Hepatocyte (in vitro differentiated cells): ENCODE results near the gene XPR1. TPM values are rescaled to one million over a fixed set of nuclear protein-coding genes. Genes with fewer than 3 reads are reported as not detected.

Experiments
- DNase-seq: peaks from one replicate; pipeline ENCODE4 v3.0.0-alpha.2; 2016; ENCODE audit warnings: low spot score
- H2AFZ ChIP-seq: fragments of 200-600 bp; sonication (generic); 2 replicates; pipeline ENCODE4 v1.6.0; 2016; ENCODE audit warnings: antibody characterized with exemption, mild to moderate bottlenecking
- H3K27ac ChIP-seq: fragments of 200-600 bp; sonication (generic); 2 replicates; pipeline ENCODE4 v1.5.1; 2016; ENCODE audit warnings: mild to moderate bottlenecking
- H3K27me3 ChIP-seq: fragments of 200-600 bp; sonication (generic); 2 replicates; pipeline ENCODE4 v1.6.1; 2016
- H3K36me3 ChIP-seq: fragments of 200-600 bp; sonication (generic); replicated peaks from 2 replicates; pipeline ENCODE4 v1.5.1; 2016; ENCODE audit warnings: low read depth; ENCODE audit not compliant: insufficient read depth
- H3K4me1 ChIP-seq: fragments of 200-600 bp; sonication (generic); 2 replicates; pipeline ENCODE4 v1.5.1; 2016; ENCODE audit warnings: mild to moderate bottlenecking, moderate library complexity; ENCODE audit not compliant: insufficient read depth
- H3K4me2 ChIP-seq: fragments of 200-600 bp; sonication (generic); 2 replicates; pipeline ENCODE4 v1.6.0; 2016
- H3K4me3 ChIP-seq: fragments of 200-600 bp; sonication (generic); 2 replicates; pipeline ENCODE4 v1.5.1; 2016; ENCODE audit warnings: mild to moderate bottlenecking
- H3K79me2 ChIP-seq: fragments of 200-600 bp; sonication (generic); 2 replicates; pipeline ENCODE4 v1.6.0; 2017; ENCODE audit warnings: mild to moderate bottlenecking
- H3K9me2 ChIP-seq: fragments of 200-600 bp; sonication (generic); replicated peaks from 2 replicates; pipeline ENCODE4 v1.6.0; 2017; ENCODE audit warnings: mild to moderate bottlenecking; ENCODE audit not compliant: insufficient read depth
- H3K9me3 ChIP-seq: fragments of 200-600 bp; sonication (generic); 2 replicates; pipeline ENCODE4 v1.5.1; 2016; ENCODE audit warnings: low read depth, mild to moderate bottlenecking
- H4K20me1 ChIP-seq: fragments of 200-600 bp; sonication (generic); 2 replicates; pipeline ENCODE4 v1.6.0; 2016; ENCODE audit warnings: mild to moderate bottlenecking; ENCODE audit not compliant: insufficient read depth, poor library complexity, severe bottlenecking
- CTCF ChIP-seq: fragments of 200-600 bp; sonication (generic); IDR thresholded peaks from 2 replicates; pipeline ENCODE4 v1.5.1; 2016; ENCODE audit warnings: antibody characterized with exemption, mild to moderate bottlenecking; ENCODE audit not compliant: poor library complexity
- EZH2 ChIP-seq: fragments of 200-600 bp; sonication (generic); IDR thresholded peaks from 2 replicates; pipeline ENCODE4 v1.6.1; 2016; ENCODE audit warnings: antibody characterized with exemption, mild to moderate bottlenecking, borderline replicate concordance
- EZH2phosphoT487 ChIP-seq: fragments of 200-600 bp; sonication (generic); IDR thresholded peaks from one replicate; pipeline ENCODE4 v1.6.1; 2018; ENCODE audit warnings: antibody characterized with exemption, mild to moderate bottlenecking, low read depth, moderate library complexity; ENCODE audit not compliant: unreplicated experiment, severe bottlenecking
- WGBS: methylation state at CpG from one replicate; pipeline ENCODE4 v1.1.6; 2016; ENCODE audit warnings: low lambda C conversion rate; ENCODE audit errors: missing lambda C conversion rate; 5-methylcytosine and 5-hydroxymethylcytosine counted together
- polyA plus RNA-seq: library from polyadenylated mRNA; unstranded; fragments of >200 nt; fragmentation: Nextera tagmentation; extraction: Ambion mirVana; gene quantifications from 2 replicates; pipeline ENCODE4 v1.2.1, GENCODE V29; 2016
- total RNA-seq: library from RNA; depleted of rRNA; stranded (reverse); fragments of >200 nt; gene quantifications from 2 replicates; pipeline ENCODE4 v1.2.3, GENCODE V29; 2014

XPR1 gene
- total and polyA plus RNA-seq, 2 experiments from 2014 or later, result 18.2 to 41.5 TPM

- 85% methylated on average over 3 of the region's 3 CpGs for WGBS
- Histone ChIP-seq H3K9me2 (no peaks in the 10 kb centered on the region), H3K4me2 (no peak overlapping the region), H3K27ac (no peak overlapping the region), H3K4me1 (no peaks in the 10 kb centered on the region), H4K20me1 (no peaks in the 10 kb centered on the region), H3K79me2 (no peaks in the 10 kb centered on the region), H2AFZ (no peak overlapping the region), H3K36me3 (no peaks in the 10 kb centered on the region), H3K27me3 (no peaks in the 10 kb centered on the region), H3K4me3 (no peak overlapping the region), H3K9me3 (no peaks in the 10 kb centered on the region)
- DNase-seq, result no peak
- TF ChIP-seq EZH2phosphoT487, result no peak
- TF ChIP-seq EZH2, result no peak
- no peak for TF ChIP-seq CTCF
These were observed 270.7 kb downstream of the XPR1 start for GRCh38 chr1:180902541-180902940.

GRCh38 chr1:180905927-180906326, 274.1 kb downstream of the XPR1 start:
- no peaks in the 10 kb centered on the region for H3K79me2 ChIP-seq
- no peaks in the 10 kb centered on the region for H4K20me1 ChIP-seq
- no peak for DNase-seq
- H3K36me3 ChIP-seq, result no peaks in the 10 kb centered on the region
- H3K9me3 ChIP-seq, result no peaks in the 10 kb centered on the region
- H3K9me2 ChIP-seq, result no peaks in the 10 kb centered on the region
- no peak overlapping the region for H2AFZ ChIP-seq
- H3K4me2 ChIP-seq, result no peak overlapping the region
- H3K27ac ChIP-seq, result no peak overlapping the region
- no peaks in the 10 kb centered on the region for H3K27me3 ChIP-seq
- H3K4me1 ChIP-seq, result no peaks in the 10 kb centered on the region
- WGBS, result 85% methylated on average over 8 of the region's 8 CpGs
- no peak overlapping the region for H3K4me3 ChIP-seq
- TF ChIP-seq EZH2, result no peak

GRCh38 chr1:180906511-180906910, 274.7 kb downstream of the XPR1 start:
- Histone ChIP-seq H3K36me3 (no peaks in the 10 kb centered on the region), H3K9me2 (no peaks in the 10 kb centered on the region), H2AFZ (no peak overlapping the region), H3K27me3 (no peaks in the 10 kb centered on the region), H3K79me2 (no peaks in the 10 kb centered on the region), H3K4me1 (peaks cover 5% of the 10 kb centered on the region), H3K9me3 (no peaks in the 10 kb centered on the region), H3K4me3 (no peak overlapping the region), H4K20me1 (no peaks in the 10 kb centered on the region), H3K27ac (no peak overlapping the region), H3K4me2 (no peak overlapping the region)
- TF ChIP-seq CTCF (no peak), EZH2phosphoT487 (no peak), EZH2 (no peak)
- no peak for DNase-seq
- 87% methylated on average over 9 of the region's 9 CpGs for WGBS

- Histone ChIP-seq H3K36me3 (no peaks in the 10 kb centered on the region), H3K79me2 (no peaks in the 10 kb centered on the region), H3K9me3 (no peaks in the 10 kb centered on the region), H3K27ac (no peak overlapping the region), H3K27me3 (no peaks in the 10 kb centered on the region), H3K4me2 (no peak overlapping the region), H2AFZ (no peak overlapping the region), H4K20me1 (no peaks in the 10 kb centered on the region), H3K4me3 (no peak overlapping the region), H3K4me1 (peaks cover 6% of the 10 kb centered on the region), H3K9me2 (no peaks in the 10 kb centered on the region)
- TF ChIP-seq EZH2 (no peak), CTCF (no peak), EZH2phosphoT487 (no peak)
- no peak for DNase-seq
- 79% methylated on average over 10 of the region's 10 CpGs for WGBS
These were observed 275.7 kb downstream of the XPR1 start for GRCh38 chr1:180907313-180908055.
